T-helper 2 cell treated with Interferon-gamma antibody and Interleukin-4, amounts not matched to agents 5 μg/mL and 100 μg/mL, for 36 hours (primary cell): ENCODE data around the gene TM2D3.

ENCODE experiments used
- DNase-seq: peaks from one replicate; pipeline ENCODE4 v3.0.0; 2021; ENCODE audit warnings: low spot score
- H3K27ac Mint-ChIP-seq: one replicate; pipeline ENCODE4 v1.8.0; 2021; ENCODE audit warnings: mild to moderate bottlenecking, mixed read lengths
- H3K27me3 Mint-ChIP-seq: one replicate; pipeline ENCODE4 v1.8.0; 2021; ENCODE audit warnings: low read depth, mixed read lengths
- H3K36me3 Mint-ChIP-seq: one replicate; pipeline ENCODE4 v1.8.0; 2021; ENCODE audit warnings: low read depth, mixed read lengths
- H3K4me1 Mint-ChIP-seq: one replicate; pipeline ENCODE4 v1.8.0; 2021; ENCODE audit warnings: low read depth, mixed read lengths
- H3K4me3 Mint-ChIP-seq: one replicate; pipeline ENCODE4 v1.8.0; 2022; ENCODE audit warnings: mild to moderate bottlenecking, moderate library complexity, mixed read lengths
- H3K9me3 Mint-ChIP-seq: one replicate; pipeline ENCODE4 v1.8.0; 2021; ENCODE audit warnings: mixed read lengths

Gene TM2D3, protein sequence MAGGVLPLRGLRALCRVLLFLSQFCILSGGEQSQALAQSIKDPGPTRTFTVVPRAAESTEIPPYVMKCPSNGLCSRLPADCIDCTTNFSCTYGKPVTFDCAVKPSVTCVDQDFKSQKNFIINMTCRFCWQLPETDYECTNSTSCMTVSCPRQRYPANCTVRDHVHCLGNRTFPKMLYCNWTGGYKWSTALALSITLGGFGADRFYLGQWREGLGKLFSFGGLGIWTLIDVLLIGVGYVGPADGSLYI

DNA sequence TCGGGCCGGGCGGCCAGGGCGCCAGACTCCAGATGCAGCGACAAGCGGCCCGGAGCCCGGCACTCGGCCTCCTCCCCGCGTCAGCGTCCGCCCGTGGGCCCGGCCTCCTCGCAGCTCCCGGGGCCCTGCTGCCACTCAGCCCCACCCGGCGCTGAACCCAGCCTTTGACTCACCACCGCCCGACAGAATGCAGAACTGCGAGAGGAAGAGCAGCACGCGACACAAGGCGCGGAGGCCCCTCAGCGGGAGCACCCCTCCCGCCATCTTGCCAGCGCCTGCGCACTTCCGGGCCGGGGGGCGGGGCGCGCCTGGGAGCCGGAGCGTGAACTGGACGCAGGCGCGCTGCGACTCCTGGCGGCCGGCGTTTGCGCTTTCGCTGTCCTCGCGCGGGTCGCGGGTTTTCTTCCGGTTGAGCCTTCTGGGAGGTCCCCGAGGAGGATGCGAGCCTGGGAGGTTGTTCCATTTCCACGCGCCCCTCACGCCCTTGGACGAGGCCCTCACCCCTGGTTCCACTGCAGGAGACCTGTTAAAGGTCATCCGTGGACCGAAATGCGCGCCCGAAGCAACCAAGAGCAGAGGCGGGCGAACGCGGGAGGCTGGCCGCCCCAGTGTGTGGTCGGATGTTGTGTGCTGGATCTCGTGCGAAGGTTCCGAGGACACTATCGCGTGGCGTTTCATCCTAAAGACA, at the start of gene TM2D3:
TM2D3 (minus strand) TSS at position 284 of the 688 bp plus-strand sequence; CDS start at position 264, 20 bp downstream.
- Mint-ChIP-seq H3K27me3 (no peaks in the 10 kb centered on the region), H3K36me3 (peaks cover 23% of the 10 kb centered on the region), H3K4me3 (peak within 1 kb of the TSS; percentile 90), H3K9me3 (no peaks in the 10 kb centered on the region), H3K4me1 (peaks cover 32% of the 10 kb centered on the region), H3K27ac (peak within 1 kb of the TSS; percentile 92)
- DNase-seq: peak; percentile 95

DNA sequence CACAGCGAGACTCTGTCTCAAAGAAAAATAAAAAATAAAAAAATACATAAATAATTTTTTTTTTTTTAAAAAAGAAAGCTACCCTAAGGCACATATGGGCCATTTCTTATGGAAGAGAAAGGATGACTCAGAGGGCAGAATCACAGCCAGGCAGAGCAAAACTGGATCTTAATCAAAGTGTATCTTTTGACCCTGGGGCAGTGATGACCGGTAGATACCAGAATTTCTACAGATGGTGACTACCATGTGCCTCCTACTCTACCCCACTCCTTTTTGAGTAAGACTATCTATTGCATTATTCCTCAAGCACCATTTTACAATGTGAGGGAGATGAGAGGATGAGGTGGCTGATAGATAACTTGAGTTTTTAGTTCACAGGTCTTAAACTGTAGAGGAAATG, 46.1 kb upstream of the TM2D3 start:
- no peak overlapping the region for H3K4me3 Mint-ChIP-seq
- H3K27ac Mint-ChIP-seq: no peak overlapping the region
- H3K4me1 Mint-ChIP-seq: peaks cover 32% of the 10 kb centered on the region
- no peak for DNase-seq
- H3K27me3 Mint-ChIP-seq: no peaks in the 10 kb centered on the region
- H3K36me3 Mint-ChIP-seq: peaks cover 65% of the 10 kb centered on the region
- no peaks in the 10 kb centered on the region for H3K9me3 Mint-ChIP-seq

DNA sequence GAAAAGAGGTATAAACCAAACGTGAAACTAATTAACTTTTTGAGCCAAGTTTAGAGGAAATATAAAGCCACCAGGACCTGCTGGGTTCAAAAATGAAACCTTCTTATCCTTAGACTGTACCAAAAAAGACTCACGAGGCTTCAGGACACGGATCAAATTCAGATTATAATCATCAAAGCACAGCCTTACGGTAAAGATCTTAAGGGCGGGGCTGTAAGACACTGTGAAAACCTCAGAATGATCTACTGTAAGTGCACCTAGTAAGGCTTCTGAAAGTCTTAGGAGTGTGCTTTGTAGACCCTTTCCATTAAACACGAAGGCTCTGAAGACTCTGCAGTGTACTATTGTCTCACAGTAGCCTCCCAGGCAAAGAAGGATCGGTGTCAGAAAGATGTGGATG, 45.3 kb upstream of the TM2D3 start:
- DNase-seq: no peak
- H3K27ac Mint-ChIP-seq: peak overlapping the region; percentile 95
- no peaks in the 10 kb centered on the region for H3K9me3 Mint-ChIP-seq
- peaks cover 40% of the 10 kb centered on the region for H3K4me1 Mint-ChIP-seq
- H3K27me3 Mint-ChIP-seq: no peaks in the 10 kb centered on the region
- peaks cover 68% of the 10 kb centered on the region for H3K36me3 Mint-ChIP-seq
- H3K4me3 Mint-ChIP-seq: peak overlapping the region; percentile 72

DNA sequence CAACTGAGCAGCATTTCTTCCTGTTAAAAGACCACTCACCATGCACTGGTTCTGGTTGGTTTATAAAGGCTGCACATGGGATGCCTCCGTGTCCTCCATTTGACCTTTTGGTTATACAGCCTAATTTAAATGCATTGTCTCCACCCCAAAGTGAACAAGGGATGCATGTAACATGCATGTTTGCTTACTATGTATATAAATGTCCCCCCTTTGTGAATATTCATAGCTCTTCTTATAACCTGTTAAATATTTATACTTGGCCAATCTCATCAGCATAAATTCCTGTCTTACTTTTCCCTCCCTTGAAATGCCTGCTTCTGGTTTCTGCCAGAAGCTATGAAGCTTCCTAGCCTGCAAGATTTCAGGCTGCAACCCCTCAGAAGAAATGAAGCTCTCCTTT, 44.6 kb upstream of the TM2D3 start:
- Mint-ChIP-seq H3K4me3 (peak overlapping the region; percentile 72), H3K36me3 (peaks cover 66% of the 10 kb centered on the region), H3K27me3 (no peaks in the 10 kb centered on the region), H3K4me1 (peaks cover 42% of the 10 kb centered on the region), H3K27ac (peak overlapping the region; percentile 95), H3K9me3 (no peaks in the 10 kb centered on the region)
- no peak for DNase-seq

DNA sequence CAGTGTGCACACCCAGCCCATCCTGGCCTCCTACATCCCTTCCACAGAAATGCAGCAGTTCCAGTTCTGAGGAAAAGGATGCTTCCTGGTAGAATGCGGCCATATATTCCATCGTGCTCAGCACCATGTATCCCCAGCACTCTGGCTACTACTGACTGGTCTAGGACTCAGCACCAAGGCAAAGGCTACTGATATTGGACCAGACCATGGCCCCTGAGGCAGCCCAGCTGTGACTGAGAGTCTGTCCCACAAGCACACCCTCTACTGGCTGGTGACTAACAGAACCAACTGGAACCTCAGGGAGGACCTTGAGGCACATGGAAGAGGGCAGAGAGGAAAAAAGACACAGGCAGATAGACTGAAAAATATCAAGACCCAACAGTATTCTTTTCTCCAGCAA, 42.1 kb upstream of the TM2D3 start:
- Mint-ChIP-seq H3K4me3 (no peak overlapping the region), H3K27me3 (no peaks in the 10 kb centered on the region), H3K9me3 (no peaks in the 10 kb centered on the region), H3K36me3 (peaks cover 55% of the 10 kb centered on the region), H3K4me1 (peaks cover 48% of the 10 kb centered on the region), H3K27ac (peak overlapping the region; percentile 16)
- no peak for DNase-seq

DNA sequence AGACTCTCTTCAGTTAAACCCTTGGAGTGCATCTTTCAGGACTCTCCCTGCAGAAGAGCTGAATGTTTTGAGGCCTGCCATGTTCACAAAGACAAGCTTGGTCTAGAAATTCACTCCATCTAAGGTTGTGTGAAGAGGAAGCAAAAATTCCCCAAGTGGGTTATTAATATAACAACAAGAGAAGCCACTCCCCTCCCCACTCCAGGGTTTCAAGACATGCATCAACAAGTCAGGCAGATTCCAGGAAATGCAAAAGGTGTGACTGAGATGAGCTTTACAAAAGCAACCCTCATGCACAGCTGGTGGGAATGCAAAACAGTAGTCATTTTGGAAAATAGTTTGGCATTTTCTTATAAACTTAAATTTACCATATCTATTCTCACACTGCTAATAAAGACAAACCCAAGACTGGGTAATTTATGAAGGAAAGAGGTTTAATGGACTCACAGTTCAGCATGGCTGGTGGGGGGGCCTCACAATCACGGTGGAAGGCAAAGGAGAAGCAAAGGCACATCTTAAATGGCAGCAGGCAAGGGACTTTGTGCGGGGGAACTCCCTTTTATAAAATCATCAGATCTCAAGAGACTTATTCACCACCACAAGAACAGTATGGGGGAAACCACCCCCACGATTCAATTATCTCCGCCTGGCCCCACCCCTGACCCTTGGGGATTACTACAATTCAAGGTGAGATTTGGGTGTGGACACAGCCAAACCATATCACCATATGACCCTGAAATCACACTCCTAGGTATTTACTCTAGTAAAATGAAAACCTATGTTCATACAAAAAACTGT, 40.8 kb upstream of the TM2D3 start:
- Mint-ChIP-seq H3K4me1 (peaks cover 44% of the 10 kb centered on the region), H3K9me3 (no peaks in the 10 kb centered on the region), H3K27ac (peak overlapping the region; percentile 81), H3K36me3 (peaks cover 53% of the 10 kb centered on the region), H3K4me3 (peak overlapping the region; percentile 53), H3K27me3 (no peaks in the 10 kb centered on the region)
- DNase-seq: no peak

DNA sequence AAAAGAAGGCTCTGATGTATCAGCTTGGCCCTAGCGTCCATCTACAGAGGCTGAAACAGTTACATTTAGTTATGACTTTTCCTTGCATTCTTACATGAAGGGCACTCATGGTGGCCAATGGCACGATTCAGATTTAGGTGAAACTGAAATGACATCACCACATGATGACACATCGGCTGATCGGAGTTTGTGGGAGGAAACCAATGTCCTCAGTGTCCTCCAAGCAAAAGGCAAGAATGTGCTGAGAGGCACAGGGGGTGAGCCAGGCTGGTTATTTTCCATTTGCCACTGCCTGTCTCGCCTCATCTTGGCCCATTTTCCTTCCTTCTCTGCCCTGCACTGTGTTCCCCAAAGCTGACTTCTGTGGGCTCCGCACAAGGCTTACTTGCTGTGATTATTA, 37.7 kb upstream of the TM2D3 start:
- peak; percentile 44 for DNase-seq
- H3K4me3 Mint-ChIP-seq: no peak overlapping the region
- H3K36me3 Mint-ChIP-seq: peaks cover 41% of the 10 kb centered on the region

DNA sequence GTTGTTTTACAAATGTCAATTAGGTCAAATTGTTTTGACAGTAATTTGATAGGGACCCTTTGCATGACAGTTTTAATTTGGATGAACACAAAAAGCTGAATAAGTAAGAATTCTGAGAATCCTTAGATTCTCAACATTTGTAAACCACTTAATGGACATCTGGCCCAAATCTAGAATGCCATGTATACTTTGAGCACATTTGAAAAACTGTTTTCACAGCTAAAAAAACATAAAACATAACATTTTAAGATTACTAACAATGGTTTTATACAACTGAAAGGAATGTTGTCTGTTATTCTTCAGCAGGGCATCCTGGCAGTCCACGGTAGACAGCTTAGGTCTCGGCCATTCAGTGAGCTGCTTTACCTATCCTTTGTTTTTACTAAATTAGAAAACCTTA, 34.5 kb upstream of the TM2D3 start:
- H3K9me3 Mint-ChIP-seq: no peaks in the 10 kb centered on the region
- peaks cover 5% of the 10 kb centered on the region for H3K4me1 Mint-ChIP-seq
- no peaks in the 10 kb centered on the region for H3K27me3 Mint-ChIP-seq
- peaks cover 36% of the 10 kb centered on the region for H3K36me3 Mint-ChIP-seq
- H3K4me3 Mint-ChIP-seq: no peak overlapping the region
- no peak for DNase-seq
- H3K27ac Mint-ChIP-seq: no peak overlapping the region

More for the DNA sequence above, 37.7 kb upstream of the TM2D3 start:
- H3K9me3 Mint-ChIP-seq: no peaks in the 10 kb centered on the region
- peaks cover 24% of the 10 kb centered on the region for H3K4me1 Mint-ChIP-seq
- H3K27ac Mint-ChIP-seq: no peak overlapping the region
- H3K27me3 Mint-ChIP-seq: no peaks in the 10 kb centered on the region

DNA sequence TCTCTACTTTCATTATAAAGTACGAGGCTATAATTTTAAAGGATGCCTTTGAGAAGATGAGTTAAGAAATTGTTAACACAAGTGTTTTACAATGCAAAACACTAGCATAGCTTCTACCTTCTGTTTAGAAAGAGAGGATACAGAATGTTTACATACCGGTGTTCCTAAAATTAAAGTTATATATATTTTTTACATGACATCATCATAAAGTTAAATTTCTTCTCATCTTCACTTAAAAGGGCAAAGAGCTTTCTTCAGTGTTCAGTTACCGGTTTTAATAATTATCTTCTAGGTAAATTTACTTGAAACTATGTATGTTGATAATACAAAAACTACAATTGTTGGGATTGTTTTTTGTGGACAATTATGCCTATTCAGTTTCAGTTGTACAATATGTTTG, 32.7 kb upstream of the TM2D3 start:
- no peak for DNase-seq
- peaks cover 45% of the 10 kb centered on the region for H3K36me3 Mint-ChIP-seq
- no peaks in the 10 kb centered on the region for H3K4me1 Mint-ChIP-seq
- H3K27ac Mint-ChIP-seq: no peak overlapping the region
- no peaks in the 10 kb centered on the region for H3K27me3 Mint-ChIP-seq
- H3K9me3 Mint-ChIP-seq: no peaks in the 10 kb centered on the region
- no peak overlapping the region for H3K4me3 Mint-ChIP-seq

DNA sequence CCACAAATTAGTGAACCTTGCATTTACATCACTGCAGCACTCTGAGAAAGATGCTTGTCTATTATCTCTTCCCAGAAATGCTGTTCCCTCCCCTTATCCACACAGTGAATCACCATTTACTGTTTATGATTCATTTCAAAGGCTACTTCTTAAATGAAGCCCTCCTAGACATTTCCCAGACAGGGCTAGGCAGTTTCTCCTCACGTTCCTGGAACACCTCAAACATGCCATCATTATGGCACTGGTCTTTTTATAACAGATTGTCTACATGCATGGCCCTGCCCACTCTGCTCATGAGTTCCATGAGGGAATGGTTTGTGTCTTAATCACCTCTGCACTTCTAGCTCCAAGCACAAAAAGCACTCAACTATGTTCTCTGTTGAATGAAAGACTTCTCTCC, 32.2 kb upstream of the TM2D3 start:
- no peak for DNase-seq
- H3K27ac Mint-ChIP-seq: no peak overlapping the region
- H3K4me1 Mint-ChIP-seq: no peaks in the 10 kb centered on the region
- no peak overlapping the region for H3K4me3 Mint-ChIP-seq
- H3K27me3 Mint-ChIP-seq: no peaks in the 10 kb centered on the region
- no peaks in the 10 kb centered on the region for H3K9me3 Mint-ChIP-seq
- H3K36me3 Mint-ChIP-seq: peaks cover 49% of the 10 kb centered on the region

DNA sequence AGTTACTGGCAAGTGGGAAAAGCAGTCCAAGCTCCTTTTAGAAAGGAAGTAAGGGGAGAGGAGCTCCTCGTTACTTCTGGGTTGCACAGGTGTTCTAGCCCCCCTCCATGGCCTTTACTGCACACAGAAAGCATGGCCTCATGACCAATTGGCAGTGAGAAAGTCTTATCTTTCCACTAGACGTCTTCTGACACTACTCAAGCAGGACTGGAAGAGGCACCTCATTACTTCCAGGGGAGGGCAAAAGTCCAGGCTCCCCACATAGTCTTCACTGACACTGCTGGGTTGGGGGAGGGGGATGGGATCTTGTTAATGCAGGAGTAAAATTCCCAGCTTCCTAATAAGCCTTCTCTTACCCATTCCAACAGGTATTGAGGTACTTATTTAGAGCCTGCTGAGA, 27.6 kb upstream of the TM2D3 start:
- peaks cover 59% of the 10 kb centered on the region for H3K36me3 Mint-ChIP-seq
- H3K27me3 Mint-ChIP-seq: no peaks in the 10 kb centered on the region
- H3K4me3 Mint-ChIP-seq: no peak overlapping the region
- DNase-seq: no peak
- peaks cover 2% of the 10 kb centered on the region for H3K4me1 Mint-ChIP-seq
- no peak overlapping the region for H3K27ac Mint-ChIP-seq
- no peaks in the 10 kb centered on the region for H3K9me3 Mint-ChIP-seq

DNA sequence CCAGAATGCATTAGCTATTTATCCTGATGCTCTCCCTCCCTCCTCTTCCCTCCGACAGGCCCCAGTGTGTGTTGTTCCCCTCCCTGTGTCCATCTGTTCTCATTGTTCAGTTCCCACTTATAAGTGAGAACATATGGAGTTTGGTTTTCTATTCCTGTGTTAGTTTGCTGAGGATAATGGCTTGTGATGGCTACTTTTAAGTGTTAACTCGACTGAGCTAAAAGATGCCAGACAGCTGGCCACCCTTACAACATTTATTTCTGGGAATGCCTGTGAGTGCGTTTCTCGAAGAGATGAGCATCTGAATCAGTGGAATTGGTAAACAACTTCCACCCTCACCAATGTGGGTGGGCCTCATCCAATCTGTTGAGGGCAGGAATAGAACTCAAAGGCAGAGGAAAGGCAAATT, 24.7 kb upstream of the TM2D3 start:
- Mint-ChIP-seq H3K4me1 (peaks cover 2% of the 10 kb centered on the region), H3K9me3 (no peaks in the 10 kb centered on the region), H3K27ac (no peak overlapping the region), H3K27me3 (no peaks in the 10 kb centered on the region), H3K4me3 (no peak overlapping the region), H3K36me3 (peaks cover 59% of the 10 kb centered on the region)
- DNase-seq: no peak

DNA sequence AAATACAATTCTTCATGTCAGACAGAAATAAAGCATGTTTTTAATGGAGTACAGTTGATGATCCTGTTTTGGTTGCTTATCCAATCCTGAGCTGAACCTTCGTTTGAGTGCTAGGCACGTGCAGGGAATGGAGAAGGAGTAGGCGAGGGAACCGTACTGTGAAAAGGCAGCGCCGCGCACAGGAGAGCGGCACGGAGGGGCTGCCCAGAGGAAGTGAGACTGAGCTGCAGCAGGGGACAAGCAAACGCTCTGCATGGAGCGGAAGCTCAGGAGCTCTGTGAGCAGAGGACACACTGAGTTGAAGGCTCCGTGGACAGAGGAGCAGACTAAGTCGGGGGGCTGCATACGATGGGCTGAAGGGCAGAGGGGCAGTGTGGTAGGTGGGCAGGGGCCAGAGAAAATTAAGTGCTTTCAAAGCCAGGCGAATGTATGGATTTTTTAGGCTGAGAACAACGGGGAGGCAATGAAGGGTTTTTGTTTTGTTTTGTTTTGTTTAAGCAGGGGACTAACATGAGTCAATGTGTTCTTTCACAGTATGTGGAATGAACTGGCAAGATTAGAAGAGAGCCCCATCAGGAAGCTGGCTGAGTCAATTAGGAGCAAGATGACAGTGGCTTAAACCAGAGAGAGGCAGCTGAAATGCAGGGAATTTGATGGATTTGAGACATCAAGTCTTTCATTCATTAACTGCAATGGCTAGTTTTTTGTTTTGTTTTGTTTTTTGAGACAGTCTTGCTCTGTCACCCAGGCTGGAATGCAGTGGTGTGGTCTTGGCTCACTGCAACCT, 23.8 kb upstream of the TM2D3 start:
- Mint-ChIP-seq H3K9me3 (no peaks in the 10 kb centered on the region), H3K4me1 (peaks cover 2% of the 10 kb centered on the region), H3K27ac (peak overlapping the region; percentile 60), H3K36me3 (peaks cover 57% of the 10 kb centered on the region), H3K27me3 (no peaks in the 10 kb centered on the region), H3K4me3 (no peak overlapping the region)
- DNase-seq: no peak
